GM23248 (cell line): ENCODE results near the gene TMTC4. TPM values are rescaled to one million over a fixed set of nuclear protein-coding genes. Genes with fewer than 3 reads are reported as not detected.
"Not testable (repeated sequence)": the region's sequence is repeated elsewhere in the genome, so short reads cannot be mapped to it uniquely, and the experiment has no call there.

ENCODE experiments used
- DNase-seq: peaks from one replicate; pipeline ENCODE4 v3.0.0-alpha.2; 2015
- H2AFZ ChIP-seq: fragments of 200-600 bp; sonication (generic); 2 replicates; pipeline ENCODE4 v1.6.1; 2016; ENCODE audit warnings: antibody characterized with exemption
- H3F3A ChIP-seq: fragments of 200-600 bp; sonication (generic); 2 replicates; pipeline ENCODE4 v1.6.1; 2016; ENCODE audit warnings: mild to moderate bottlenecking, antibody characterized with exemption, mixed run types; ENCODE audit not compliant: insufficient read depth
- H3K27ac ChIP-seq: fragments of 200-600 bp; sonication (generic); 2 replicates; pipeline ENCODE4 v1.5.1; 2016; ENCODE audit warnings: mild to moderate bottlenecking
- H3K27me3 ChIP-seq: fragments of 200-600 bp; sonication (generic); replicated peaks from 2 replicates; pipeline ENCODE4 v1.6.1; 2016; ENCODE audit warnings: mild to moderate bottlenecking; ENCODE audit not compliant: insufficient read depth
- H3K36me3 ChIP-seq: fragments of 200-600 bp; sonication (generic); 2 replicates; pipeline ENCODE4 v1.6.1; 2016; ENCODE audit warnings: low read depth, mild to moderate bottlenecking
- H3K4me1 ChIP-seq: fragments of 200-600 bp; sonication (generic); 2 replicates; pipeline ENCODE4 v1.6.1; 2016; ENCODE audit warnings: mild to moderate bottlenecking; ENCODE audit not compliant: insufficient read depth
- H3K4me2 ChIP-seq: fragments of 200-600 bp; sonication (generic); one replicate; pipeline ENCODE4 v1.6.1; 2016; ENCODE audit warnings: mild to moderate bottlenecking; ENCODE audit not compliant: unreplicated experiment
- H3K4me3 ChIP-seq: fragments of 200-600 bp; sonication (generic); 2 replicates; pipeline ENCODE4 v1.5.1; 2016; ENCODE audit warnings: mild to moderate bottlenecking
- H3K79me2 ChIP-seq: fragments of 200-600 bp; sonication (generic); 2 replicates; pipeline ENCODE4 v1.6.1; 2016; ENCODE audit warnings: mild to moderate bottlenecking; ENCODE audit not compliant: insufficient read depth
- H3K9ac ChIP-seq: fragments of 200-600 bp; sonication (generic); 2 replicates; pipeline ENCODE4 v1.6.1; 2016; ENCODE audit warnings: mild to moderate bottlenecking
- H3K9me2 ChIP-seq: fragments of 200-600 bp; sonication (generic); 2 replicates; pipeline ENCODE4 v1.6.1; 2016; ENCODE audit warnings: mixed run types, mild to moderate bottlenecking, moderate library complexity; ENCODE audit not compliant: insufficient read depth
- H3K9me3 ChIP-seq: fragments of 200-600 bp; sonication (generic); one replicate; pipeline ENCODE4 v1.6.1; 2017; ENCODE audit warnings: low read depth
- H4K20me1 ChIP-seq: fragments of 200-600 bp; sonication (generic); 2 replicates; pipeline ENCODE4 v1.6.0; 2016; ENCODE audit not compliant: insufficient read depth
- EZH2 ChIP-seq: fragments of 200-600 bp; sonication (generic); IDR thresholded peaks from 2 replicates; pipeline ENCODE4 v1.6.1; 2018; ENCODE audit warnings: antibody characterized with exemption, mild to moderate bottlenecking; ENCODE audit not compliant: insufficient read depth, poor library complexity, severe bottlenecking
- EZH2phosphoT487 ChIP-seq: fragments of 200-600 bp; sonication (generic); IDR thresholded peaks from 2 replicates; pipeline ENCODE4 v1.6.1; 2018; ENCODE audit warnings: antibody characterized with exemption, moderate library complexity, mild to moderate bottlenecking, low read depth; ENCODE audit not compliant: insufficient read depth
- WGBS, 2 experiments: methylation state at CpG; one replicate each; pipeline ENCODE4 v1.1.6; 2015 to 2017; ENCODE audit warnings: low lambda C conversion rate in 2 of 2, low coverage in 1 of 2; ENCODE audit errors: missing lambda C conversion rate in 2 of 2; 5-methylcytosine and 5-hydroxymethylcytosine counted together
- in situ Hi-C: fragments of 300-500 bp; cut with MboI; formaldehyde crosslinking; loops from 2 replicates; pipeline ENCODE4 v1.15.0; 2020
- polyA plus RNA-seq: library from polyadenylated mRNA; unstranded; fragments of >200 nt; fragmentation: Nextera tagmentation; extraction: Ambion mirVana; gene quantifications from 2 replicates; pipeline ENCODE4 v1.2.1, GENCODE V29; 2016
- total RNA-seq: library from RNA; depleted of rRNA; stranded (reverse); fragments of >200 nt; shearing (Covaris generic); gene quantifications from 2 replicates; pipeline ENCODE4 v1.2.3, GENCODE V29; 2014

TMTC4 gene
- total and polyA plus RNA-seq, 2 experiments from 2014 or later: 1.9 to 3.8 TPM

GRCh38 chr13:100714478-100714877 is 39.9 kb upstream of the TMTC4 start:
- Histone ChIP-seq H4K20me1 (no peaks in the 10 kb centered on the region), H3F3A (no peaks in the 10 kb centered on the region), H3K4me1 (no peaks in the 10 kb centered on the region), H3K4me2 (no peak overlapping the region), H3K36me3 (no peaks in the 10 kb centered on the region), H3K9ac (no peak overlapping the region), H3K79me2 (no peaks in the 10 kb centered on the region), H3K27me3 (peaks cover 15% of the 10 kb centered on the region), H3K9me3 (no peaks in the 10 kb centered on the region), H3K9me2 (no peaks in the 10 kb centered on the region), H3K27ac (no peak overlapping the region), H2AFZ (no peak overlapping the region), H3K4me3 (no peak overlapping the region)
- no peak for DNase-seq
- 22 to 26% methylated on average over 2 of the region's 2 CpGs for WGBS, 2 experiments
- in situ Hi-C loops: no loop called here
- TF ChIP-seq EZH2phosphoT487: no peak
- no peak for TF ChIP-seq EZH2

GRCh38 chr13:100710176-100710575 is 35.6 kb upstream of the TMTC4 start:
- Histone ChIP-seq H3K36me3 (no peaks in the 10 kb centered on the region), H3K4me2 (no peak overlapping the region), H3K9me2 (no peaks in the 10 kb centered on the region), H3K9ac (no peak overlapping the region), H3K27ac (no peak overlapping the region), H3K27me3 (peaks cover 10% of the 10 kb centered on the region), H3K4me3 (no peak overlapping the region), H3K79me2 (no peaks in the 10 kb centered on the region), H3F3A (no peaks in the 10 kb centered on the region), H3K4me1 (no peaks in the 10 kb centered on the region), H2AFZ (no peak overlapping the region), H4K20me1 (no peaks in the 10 kb centered on the region), H3K9me3 (no peaks in the 10 kb centered on the region)
- no peak for DNase-seq
- 75 to 81% methylated on average over 5 of the region's 5 CpGs for WGBS, 2 experiments
- no peak for TF ChIP-seq EZH2
- no peak for TF ChIP-seq EZH2phosphoT487
- in situ Hi-C loops: no loop called here

- H2AFZ ChIP-seq: no peak overlapping the region
- no peak for TF ChIP-seq EZH2
- TF ChIP-seq EZH2phosphoT487: no peak
- no peaks in the 10 kb centered on the region for H4K20me1 ChIP-seq
- in situ Hi-C loops: no loop called here
- WGBS, 2 experiments: 70 to 75% methylated on average over 12 of the region's 12 CpGs
- H3K36me3 ChIP-seq: no peaks in the 10 kb centered on the region
- no peaks in the 10 kb centered on the region; the same call in 1 of the 2 replicates for H3K27me3 ChIP-seq
- no peak overlapping the region for H3K27ac ChIP-seq
- no peak overlapping the region for H3K4me2 ChIP-seq
- no peak overlapping the region for H3K4me3 ChIP-seq
- H3F3A ChIP-seq: no peaks in the 10 kb centered on the region
- DNase-seq: no peak
- no peaks in the 10 kb centered on the region for H3K79me2 ChIP-seq
- no peaks in the 10 kb centered on the region for H3K4me1 ChIP-seq
- H3K9me2 ChIP-seq: no peaks in the 10 kb centered on the region
- H3K9ac ChIP-seq: no peak overlapping the region
- no peaks in the 10 kb centered on the region for H3K9me3 ChIP-seq
These were observed 33.5 kb upstream of the TMTC4 start for GRCh38 chr13:100707818-100708740.

GRCh38 chr13:100698331-100698730 is 23.7 kb upstream of the TMTC4 start:
- in situ Hi-C loops: not testable (repeated sequence)

More at GRCh38 chr13:100698331-100698730, 23.7 kb upstream of the TMTC4 start:
- not testable (repeated sequence) for H3K4me2 ChIP-seq, H3K27me3 ChIP-seq, H3K27ac ChIP-seq, H3K9me2 ChIP-seq, H2AFZ ChIP-seq, H3K4me1 ChIP-seq, H3K79me2 ChIP-seq, H3K36me3 ChIP-seq, H3K4me3 ChIP-seq, H3K9ac ChIP-seq, DNase-seq, H3K9me3 ChIP-seq, H3F3A ChIP-seq, H4K20me1 ChIP-seq
- WGBS, 2 experiments: 19 to 32% methylated on average over 6 to 8 of the region's 16 CpGs
